GM18511 (cell line): ENCODE results near the gene INPP4A.
A peak's percentile ranks its signal among the peaks of the same experiment; 100 is the strongest.

ENCODE experiments used
- ATAC-seq: cut with Tn5 transposase; IDR thresholded peaks from one replicate; pipeline ENCODE4 v1.9.1; 2021; ENCODE audit warnings: mild to moderate bottlenecking, moderate library complexity; ENCODE audit not compliant: unreplicated experiment

Gene INPP4A

DNA sequence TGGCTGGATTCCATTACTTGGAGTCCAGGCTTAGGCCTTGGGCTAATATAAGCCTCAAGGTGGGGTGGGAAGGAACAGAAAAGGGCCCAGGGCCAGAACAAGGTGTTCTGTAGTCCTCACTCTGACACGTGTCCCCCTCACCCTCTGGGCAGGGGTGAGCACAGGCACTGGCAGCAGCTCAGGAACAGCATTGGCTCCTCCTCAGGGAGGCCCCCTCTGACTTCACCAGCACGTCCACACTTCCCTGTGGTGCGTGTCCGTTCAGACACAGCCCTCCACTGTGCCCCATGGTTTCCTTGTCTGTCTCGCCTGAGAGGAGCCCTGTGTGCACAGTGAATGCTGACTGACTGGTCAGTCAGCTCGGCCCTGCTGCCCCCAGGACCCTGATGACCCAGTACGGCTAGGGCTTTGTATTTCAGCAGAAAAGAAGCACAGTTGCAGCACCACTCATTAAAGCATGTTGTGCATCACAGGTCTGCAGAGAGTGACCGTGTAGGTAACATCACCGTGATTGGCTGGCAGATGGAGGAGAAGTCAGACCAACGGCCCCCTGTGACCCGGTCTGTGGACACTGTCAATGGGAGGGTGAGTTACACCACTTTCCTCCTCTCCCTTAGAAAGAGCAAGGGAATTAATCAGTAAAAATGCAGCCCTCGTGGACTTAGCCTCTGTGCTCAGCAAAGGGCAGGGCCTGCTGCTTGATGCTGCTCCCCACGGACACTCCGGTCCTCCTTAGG is 92.9 kb downstream of the INPP4A start:
- ATAC-seq = no peak

DNA sequence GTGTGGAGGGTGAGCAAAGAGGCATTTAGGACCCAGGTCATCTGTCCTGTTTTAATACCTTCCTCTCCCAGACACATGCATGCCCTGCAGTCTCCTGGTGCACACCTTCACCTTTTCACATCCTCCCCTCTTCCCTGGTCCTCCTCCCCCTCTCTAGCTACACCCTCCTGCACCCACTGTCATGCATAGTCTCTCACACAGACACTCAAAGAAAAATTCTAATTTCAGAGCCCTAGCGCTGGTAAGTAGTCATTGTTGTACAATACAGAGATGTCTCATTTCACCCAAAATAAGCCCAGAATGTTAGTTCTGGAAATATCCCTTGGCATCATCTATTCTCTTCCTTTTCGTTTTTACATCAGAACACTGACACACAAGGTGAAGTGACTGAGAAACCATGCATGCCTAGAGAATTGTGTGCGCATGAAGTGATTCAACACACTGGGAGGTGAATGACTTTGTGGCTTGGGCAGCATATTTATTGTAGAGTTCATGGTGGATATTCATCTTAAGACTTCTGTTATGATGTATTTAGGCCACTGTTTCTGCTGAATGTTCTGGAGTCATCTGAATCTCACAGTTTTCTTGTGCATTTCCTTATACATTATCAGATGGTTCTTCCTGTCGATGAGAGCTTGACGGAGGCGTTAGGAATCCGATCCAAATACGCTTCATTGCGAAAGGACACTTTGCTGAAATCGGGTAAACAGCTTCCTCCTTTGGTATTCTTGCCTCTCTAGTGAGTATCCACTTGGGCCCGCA is 93.8 kb downstream of the INPP4A start:
- ATAC-seq = no peak

- no peak for ATAC-seq
Measured at GRCh38 chr2:98539056-98539735, 94.5 kb downstream of the INPP4A start.

DNA sequence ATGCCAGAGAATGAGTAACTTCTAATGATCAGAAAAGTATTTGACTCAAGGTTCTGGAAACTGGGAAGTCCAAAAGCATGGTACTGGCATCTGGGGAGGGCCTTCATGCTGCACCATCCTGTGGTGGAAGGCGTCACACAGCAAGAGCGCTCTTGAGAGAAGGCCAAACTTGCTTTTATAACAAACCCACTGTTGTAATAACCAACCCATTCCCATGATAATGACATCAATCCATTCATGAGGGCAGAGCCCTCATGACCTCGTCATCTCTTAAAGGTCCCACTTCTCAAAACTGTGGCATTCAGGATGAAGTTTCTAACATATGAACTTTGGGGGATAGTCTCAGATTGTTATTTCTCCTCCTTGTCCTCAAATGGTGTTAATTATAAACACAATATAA is 95.9 kb downstream of the INPP4A start:
- ATAC-seq = no peak

- ATAC-seq = no peak
Measured at GRCh38 chr2:98541489-98541888, 96.8 kb downstream of the INPP4A start.

DNA sequence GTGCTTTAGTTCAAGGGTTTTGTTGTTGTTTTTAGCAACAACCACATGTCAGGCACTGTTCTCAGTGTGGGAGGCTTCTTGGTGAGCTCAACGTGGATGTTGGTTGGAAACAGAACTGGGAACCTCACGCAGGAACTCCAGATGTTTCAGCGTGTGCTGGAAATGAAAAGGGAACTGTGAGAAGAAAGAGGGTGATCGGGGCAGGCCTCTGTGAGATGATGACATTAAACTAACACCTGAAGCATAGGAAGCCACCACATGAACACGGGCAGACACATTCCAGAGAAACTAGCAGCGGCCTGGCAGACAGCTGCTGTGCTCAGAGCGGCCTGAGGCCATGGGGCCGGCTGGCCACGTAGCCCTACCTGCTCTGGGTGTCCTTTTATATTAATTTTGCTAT is 97.2 kb downstream of the INPP4A start:
- ATAC-seq = no peak

- no peak for ATAC-seq
Measured at GRCh38 chr2:98543214-98543613, 98.6 kb downstream of the INPP4A start.

DNA sequence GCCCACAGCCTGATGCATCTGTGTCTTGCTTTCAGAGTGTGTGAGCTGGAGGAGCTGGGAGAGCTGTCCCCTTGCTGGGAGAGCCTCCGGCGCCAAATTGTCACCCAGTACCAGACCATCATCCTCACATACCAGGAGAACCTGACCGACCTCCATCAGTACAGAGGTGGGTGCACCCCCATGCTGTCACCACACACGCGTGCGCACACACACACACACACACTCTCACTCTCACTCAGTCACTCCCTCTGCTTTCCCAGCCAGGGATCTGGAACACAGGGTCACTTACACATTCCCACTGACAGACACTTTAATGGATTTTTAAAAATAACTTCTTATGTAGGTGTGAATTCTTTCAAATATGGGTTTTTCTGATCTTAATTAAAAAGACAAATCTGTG is 99.2 kb downstream of the INPP4A start:
- no peak for ATAC-seq

GRCh38 chr2:98545591-98545990 is 100.9 kb downstream of the INPP4A start:
- ATAC-seq = no peak

- ATAC-seq = no peak
Measured at GRCh38 chr2:98546186-98546585, 101.5 kb downstream of the INPP4A start.

DNA sequence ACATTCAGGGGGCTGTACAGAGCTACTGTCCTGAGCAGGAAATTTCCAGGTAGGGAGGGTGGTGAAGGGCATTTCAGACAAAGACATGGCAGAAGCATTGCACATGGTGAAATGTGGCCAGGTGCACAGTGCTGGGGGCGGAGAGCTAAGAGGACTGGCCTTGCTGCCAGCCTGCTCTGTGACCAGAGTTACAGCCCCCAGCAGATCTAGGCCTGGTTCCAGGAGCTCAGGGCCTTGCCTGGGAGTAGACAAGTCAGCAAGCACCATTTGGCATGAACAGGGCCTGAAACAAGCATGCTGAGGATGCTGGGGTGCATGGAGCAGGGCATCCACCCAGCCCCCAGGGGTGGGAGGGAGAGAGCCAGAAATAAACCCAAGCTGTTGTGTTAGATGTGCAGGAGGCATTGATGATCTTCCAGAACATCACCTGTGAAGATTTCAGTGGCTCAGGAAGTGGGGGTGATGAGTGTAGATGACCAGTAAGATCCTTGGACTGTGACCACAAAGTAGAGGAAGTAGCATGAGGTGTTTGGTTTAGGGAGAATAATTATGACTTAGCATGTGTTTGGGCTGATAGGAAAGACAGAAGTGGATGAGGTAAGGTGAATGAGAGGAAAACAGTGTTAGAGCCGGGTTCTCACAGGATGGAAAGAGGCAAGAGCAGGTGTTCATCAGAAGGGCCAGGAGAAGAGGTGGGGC is 102.6 kb downstream of the INPP4A start:
- ATAC-seq = no peak

GRCh38 chr2:98548920-98549818 is 104.5 kb downstream of the INPP4A start:
- ATAC-seq = peak; percentile 59

GRCh38 chr2:98550165-98550564 is 105.5 kb downstream of the INPP4A start:
- ATAC-seq = no peak

DNA sequence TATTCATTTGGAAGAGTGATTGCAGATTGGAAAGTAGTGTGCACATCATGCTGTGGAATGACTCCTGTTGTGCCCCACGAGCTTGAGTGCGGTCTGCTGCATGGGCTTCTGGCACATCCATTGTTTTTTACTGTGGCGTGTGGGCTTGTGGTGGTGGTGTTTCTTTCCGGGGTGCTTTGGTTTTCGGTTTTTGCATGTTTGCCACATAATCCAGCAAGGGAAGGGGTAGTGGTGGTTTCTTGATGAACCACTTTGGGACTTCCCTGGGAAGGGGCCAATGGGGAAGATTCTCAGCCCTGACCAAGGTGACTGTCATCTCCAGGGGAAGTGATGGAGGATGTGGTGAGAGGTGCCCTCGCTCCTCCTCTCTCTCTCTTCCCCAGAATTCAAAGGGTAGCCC is 106.7 kb downstream of the INPP4A start:
- no peak for ATAC-seq

DNA sequence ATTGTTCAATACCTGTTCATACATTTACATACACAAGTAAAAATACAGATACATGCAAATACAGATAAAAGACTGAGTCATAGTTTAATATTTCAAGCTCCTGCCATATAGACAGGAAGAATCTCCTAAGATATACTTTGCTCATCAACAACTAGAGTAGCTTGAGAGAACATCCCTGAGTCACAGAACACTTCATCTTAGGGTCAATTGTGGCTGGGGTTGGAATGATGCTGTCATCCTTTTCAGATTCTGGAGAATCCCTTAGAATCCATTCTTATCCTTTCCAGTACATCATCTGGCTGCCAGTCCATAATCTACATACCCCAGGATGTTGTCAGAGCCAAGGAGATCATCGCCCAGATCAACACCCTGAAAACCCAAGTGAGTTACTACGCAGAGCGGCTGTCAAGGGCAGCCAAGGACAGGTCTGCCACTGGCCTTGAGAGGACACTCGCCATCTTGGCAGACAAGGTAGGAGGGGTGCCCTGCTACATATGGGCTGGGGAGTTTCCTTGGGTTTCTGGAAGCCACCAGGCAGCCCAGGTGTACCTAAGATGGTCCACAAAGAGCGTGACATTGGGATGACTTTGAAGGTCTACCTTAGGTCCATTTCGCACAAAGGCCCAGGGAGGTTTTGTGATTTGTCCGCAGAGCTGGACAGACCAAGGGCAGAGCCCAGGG is 108.0 kb downstream of the INPP4A start:
- no peak for ATAC-seq

GRCh38 chr2:98554116-98554861 is 109.6 kb downstream of the INPP4A start:
- ATAC-seq = no peak

GRCh38 chr2:98555696-98556095 is 111.0 kb downstream of the INPP4A start:
- no peak for ATAC-seq

DNA sequence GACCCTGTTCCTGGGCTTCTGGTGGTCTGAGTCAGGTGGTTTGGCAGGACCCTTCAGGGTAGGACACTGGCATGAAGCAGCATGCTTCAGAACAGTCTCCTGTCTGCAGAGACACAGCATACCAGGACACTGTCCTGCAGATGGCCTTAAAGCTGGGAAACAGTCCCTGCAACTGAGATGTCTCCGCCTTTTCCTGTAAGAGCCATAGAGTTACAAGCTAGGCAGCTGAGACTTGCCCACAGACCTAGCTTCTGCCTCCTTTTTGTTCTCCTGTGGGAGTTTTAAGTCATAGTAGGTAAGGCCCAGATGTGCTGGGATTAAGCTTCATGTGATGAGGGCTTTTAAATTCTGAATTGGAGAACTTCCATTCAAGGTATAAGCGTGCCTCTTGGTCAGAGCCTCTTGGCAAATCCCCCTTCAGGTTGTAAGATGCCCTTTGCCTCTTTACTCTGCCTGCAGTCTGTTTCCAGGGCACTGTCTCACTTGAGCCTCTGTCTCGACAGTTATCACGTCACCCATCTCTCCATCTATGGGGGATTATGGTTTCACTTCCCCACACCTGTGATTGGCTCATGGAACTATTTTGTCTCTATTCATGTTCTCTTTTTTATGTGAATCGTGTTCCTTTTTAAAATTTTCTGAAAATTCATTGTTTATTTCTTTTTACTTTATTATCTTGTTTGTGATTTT is 111.8 kb downstream of the INPP4A start:
- peak; percentile 93 for ATAC-seq
